Fibroblast of lung (primary cell): ENCODE measurements around the gene PRKAG3. TPM values are rescaled to one million over a fixed set of nuclear protein-coding genes. Genes with fewer than 3 reads are reported as not detected.

Source experiments
- DNase-seq, 2 donors: peaks; one replicate each; pipeline versions ENCODE4 v3.0.0 to v3.0.0-alpha.2; 2010; ENCODE audit warnings: low read depth in 2 of 2
- H2AFZ ChIP-seq: 2 replicates; pipeline ENCODE4 v1.5.1; 2012; ENCODE audit warnings: low read length, control low read depth, inconsistent platforms
- H3K27ac ChIP-seq: 2 replicates; pipeline ENCODE4 v1.5.1; 2011; ENCODE audit warnings: low read length, control low read depth; ENCODE audit not compliant: insufficient read depth
- H3K27me3 ChIP-seq: 2 replicates; pipeline ENCODE4 v1.5.1; 2011; ENCODE audit warnings: mild to moderate bottlenecking, low read length; ENCODE audit not compliant: control insufficient read depth, insufficient read depth
- H3K36me3 ChIP-seq: 2 replicates; pipeline ENCODE4 v1.5.1; 2011; ENCODE audit warnings: low read length; ENCODE audit not compliant: control insufficient read depth, insufficient read depth
- H3K4me1 ChIP-seq: 2 replicates; pipeline ENCODE4 v1.5.1; 2011; ENCODE audit warnings: low read length; ENCODE audit not compliant: control insufficient read depth, insufficient read depth; ENCODE audit errors: extremely low read depth
- H3K4me2 ChIP-seq: 2 replicates; pipeline ENCODE4 v1.5.1; 2011; ENCODE audit warnings: low read length, control low read depth; ENCODE audit not compliant: insufficient read depth; ENCODE audit errors: extremely low read depth
- H3K4me3 ChIP-seq, 4 experiments: fragments of 200-600 bp in 1 of 4; sonication (generic) in 1 of 4; replicated peaks in 1 of 4; 2 replicates each; pipeline ENCODE4 v1.5.1; 2011 to 2016; ENCODE audit warnings: low read length in 4 of 4, low read depth in 3 of 4, mild to moderate bottlenecking in 3 of 4, control low read depth in 2 of 4, inconsistent platforms in 1 of 4, mixed read lengths in 1 of 4; ENCODE audit not compliant: insufficient read depth in 1 of 4; ENCODE audit errors: control extremely low read depth in 1 of 4
- H3K79me2 ChIP-seq: 2 replicates; pipeline ENCODE4 v1.5.1; 2012; ENCODE audit warnings: mild to moderate bottlenecking, low read length, inconsistent platforms; ENCODE audit not compliant: control insufficient read depth, insufficient read depth
- H3K9ac ChIP-seq: 2 replicates; pipeline ENCODE4 v1.5.1; 2011; ENCODE audit warnings: mild to moderate bottlenecking, low read length, control low read depth; ENCODE audit not compliant: insufficient read depth
- H3K9me3 ChIP-seq: 2 replicates; pipeline ENCODE4 v1.5.1; 2012; ENCODE audit warnings: low read depth, low read length; ENCODE audit not compliant: control insufficient read depth, insufficient read depth
- H4K20me1 ChIP-seq: 2 replicates; pipeline ENCODE4 v1.5.1; 2011; ENCODE audit warnings: low read length; ENCODE audit not compliant: control insufficient read depth, insufficient read depth; ENCODE audit errors: extremely low read depth
- CTCF ChIP-seq, 2 donors: IDR thresholded peaks in 1 of 2; conservative IDR thresholded peaks in 1 of 2; 1 replicate in 1 of 2; 2 replicates in 1 of 2; pipeline ENCODE4 v1.5.1; 2011 to 2012; ENCODE audit warnings: low read length in 2 of 2, control low read depth in 1 of 2, inconsistent platforms in 1 of 2, low read depth in 1 of 2, mild to moderate bottlenecking in 1 of 2
- EZH2 ChIP-seq: IDR thresholded peaks from 2 replicates; pipeline ENCODE4 v1.5.1; 2012; ENCODE audit warnings: low read length, control low read depth, mild to moderate bottlenecking; ENCODE audit errors: missing control alignments
- polyA plus RNA-seq, 2 donors: library from polyadenylated mRNA; depleted of rRNA in 1 of 2; stranded (reverse) in 1 of 2; unstranded in 1 of 2; fragments of >200 nt; gene quantifications; 2 replicates each; pipeline ENCODE4 v1.2.1, GENCODE V29; 2011 to 2012; ENCODE audit warnings: missing spikeins in 1 of 2
- total RNA-seq: library from RNA; depleted of rRNA; stranded (reverse); fragments of >200 nt; gene quantifications from 2 replicates; pipeline ENCODE4 v1.2.1, GENCODE V29; 2014

Gene PRKAG3
- total and polyA plus RNA-seq, 2 donors (not counting 1 experiment from before 2014, with no cell fraction given) = 0.33 TPM; not detected in 1

GRCh38 chr2:218859988-218860831 lies 28.6 kb upstream of the PRKAG3 start:
- Histone ChIP-seq H3K9me3 (no peaks in the 10 kb centered on the region), H3K9ac (no peak overlapping the region), H3K36me3 (no peaks in the 10 kb centered on the region), H3K79me2 (no peaks in the 10 kb centered on the region), H4K20me1 (no peaks in the 10 kb centered on the region), H3K27ac (no peak overlapping the region), H3K27me3 (peaks cover 53% of the 10 kb centered on the region), H3K4me2 (no peak overlapping the region), H2AFZ (no peak overlapping the region), H3K4me3 (peak overlapping the region in 1 of 4 experiments; percentile 10), H3K4me1 (no peaks in the 10 kb centered on the region)
- TF ChIP-seq EZH2 (peak; percentile 100), CTCF (conservative IDR thresholded peaks at IDR 0.05 in 1 of 2, IDR thresholded peaks at IDR 0.05 in 1 of 2; ENCODE audit: low read depth in 1 of 2, low read length in 2 of 2) (no peak)
- DNase-seq = no peak

- H3K27ac ChIP-seq = no peak within 1 kb of the TSS
These were observed 28.0 kb upstream of the PRKAG3 start, which contains the start of gene WNT6 for GRCh38 chr2:218859556-218859987. TSS of gene WNT6 (plus strand) at chr2:218859805. CDS start at chr2:218860038, 233 bp downstream.

More at GRCh38 chr2:218859556-218859987, 28.0 kb upstream of the PRKAG3 start, which contains the start of gene WNT6:
- no peaks in the 10 kb centered on the region for H3K4me1 ChIP-seq
- TF ChIP-seq EZH2 (no peak), CTCF (conservative IDR thresholded peaks at IDR 0.05 in 1 of 2, IDR thresholded peaks at IDR 0.05 in 1 of 2; ENCODE audit: low read depth in 1 of 2, low read length in 2 of 2) (no peak)
- no peak within 1 kb of the TSS for H2AFZ ChIP-seq
- H3K9me3 ChIP-seq = no peaks in the 10 kb centered on the region
- no peak within 1 kb of the TSS for H3K9ac ChIP-seq
- H3K4me2 ChIP-seq = no peak within 1 kb of the TSS
- no peaks in the 10 kb centered on the region for H4K20me1 ChIP-seq
- peak within 1 kb of the TSS in 1 of 4 experiments; percentile 10 for H3K4me3 ChIP-seq
- no peaks in the 10 kb centered on the region for H3K36me3 ChIP-seq
- H3K27me3 ChIP-seq = peaks cover 58% of the 10 kb centered on the region
- no peak for DNase-seq
- no peaks in the 10 kb centered on the region for H3K79me2 ChIP-seq
